SK-N-MC (cell line): Measurements from ENCODE around the gene ARHGEF17.

Experiments
- EZH2 ChIP-seq: fragments of 200-600 bp; sonication (generic); IDR thresholded peaks from one replicate; pipeline ENCODE4 v1.6.1; 2017; ENCODE audit warnings: antibody characterized with exemption
- POLR2AphosphoS5 ChIP-seq: IDR thresholded peaks from 2 replicates; pipeline ENCODE4 v1.6.1; 2012; ENCODE audit warnings: mild to moderate bottlenecking, low read depth, low read length, borderline replicate concordance

DNA sequence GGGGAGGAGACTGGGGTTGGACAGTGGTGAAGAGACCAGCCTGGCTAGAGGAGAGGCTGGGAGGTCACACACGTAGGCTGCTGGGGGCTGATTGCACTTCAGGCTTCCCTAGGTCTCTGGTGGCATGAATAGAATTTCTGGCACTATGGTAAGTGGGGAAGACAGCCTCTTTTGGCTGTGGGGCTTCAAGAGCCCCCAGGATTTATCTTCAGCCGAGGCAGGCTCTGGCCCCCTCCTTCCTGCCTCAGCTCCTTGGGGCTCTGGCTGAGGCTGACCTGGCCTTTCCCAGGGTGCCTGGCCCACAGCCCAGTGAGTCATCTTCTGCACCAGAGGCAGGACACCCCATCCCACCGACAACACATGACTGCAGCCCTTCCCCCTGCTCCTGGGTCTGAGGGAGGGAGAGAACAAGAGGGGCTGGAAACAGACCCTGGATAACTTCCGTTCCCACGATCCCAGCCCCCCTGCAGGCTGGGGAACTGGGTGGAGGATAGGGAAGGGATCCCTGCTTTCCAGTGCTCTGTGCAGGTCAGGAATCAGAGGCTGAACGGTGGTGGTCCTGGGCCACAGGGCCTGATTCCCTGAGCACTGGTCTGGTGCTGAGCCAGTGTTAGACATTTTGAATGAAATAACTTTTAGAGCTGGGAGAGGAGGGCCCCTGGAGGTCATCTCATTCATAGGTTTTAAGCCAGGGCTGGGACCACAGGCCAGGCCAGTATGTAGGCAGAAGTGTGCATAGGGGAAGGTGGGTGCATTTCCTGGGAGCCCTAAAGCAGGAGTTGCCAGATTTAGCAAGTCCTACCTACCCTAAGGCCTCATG is 26.5 kb downstream of the ARHGEF17 start:
- TF ChIP-seq POLR2AphosphoS5 = no peak
- TF ChIP-seq EZH2 = no peak
